ENCODE data around the gene TSGA10IP. TPM values are rescaled to one million over a fixed set of nuclear protein-coding genes. Genes with fewer than 3 reads are reported as not detected.

TSGA10IP gene
- total and polyA plus RNA-seq, 9 donors: 0.09 to 0.19 (median 0.09) TPM; not detected in 4

DNA sequence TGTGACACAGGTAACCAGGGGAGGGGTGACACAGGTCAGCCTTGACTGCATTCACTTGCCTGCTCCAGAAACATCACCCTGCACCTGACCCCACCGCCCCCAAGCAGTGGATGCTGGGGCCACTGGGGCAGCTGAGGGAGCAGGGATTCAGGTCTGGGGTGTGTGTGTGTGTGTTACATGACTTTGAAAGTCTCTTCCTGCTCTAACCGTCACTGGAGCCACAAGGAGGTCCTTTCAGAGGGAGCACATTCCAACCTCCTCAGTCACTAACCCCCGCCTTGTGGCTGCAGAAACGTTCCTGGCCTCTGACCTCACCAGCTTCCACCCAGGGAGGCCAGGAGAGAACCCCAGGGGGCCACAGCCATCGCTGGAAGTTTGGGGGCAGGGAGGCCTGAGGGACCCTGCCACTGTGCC is 42.2 kb upstream of the TSGA10IP start:
- WGBS (ENCODE audit: insufficient coverage): 0% methylated on average over 1 of the region's 5 CpGs
- peaks cover 14% of the 10 kb centered on the region for H3K4me1 ChIP-seq (ENCODE audit: control insufficient read depth, insufficient read depth, low read length)
- H3K27me3 ChIP-seq (ENCODE audit: control insufficient read depth, insufficient read depth, low read length): peaks cover 77% of the 10 kb centered on the region
- no peak overlapping the region for H3K4me3 ChIP-seq (ENCODE audit: low read length)
- H3K27ac ChIP-seq (ENCODE audit: low read length): no peak overlapping the region
- H3K9me3 ChIP-seq (replicated peaks; ENCODE audit: control insufficient read depth, low read depth, low read length): no peaks in the 10 kb centered on the region
- H3K36me3 ChIP-seq (ENCODE audit: control insufficient read depth, insufficient read depth, low read length): no peaks in the 10 kb centered on the region
- no peak for DNase-seq

DNA sequence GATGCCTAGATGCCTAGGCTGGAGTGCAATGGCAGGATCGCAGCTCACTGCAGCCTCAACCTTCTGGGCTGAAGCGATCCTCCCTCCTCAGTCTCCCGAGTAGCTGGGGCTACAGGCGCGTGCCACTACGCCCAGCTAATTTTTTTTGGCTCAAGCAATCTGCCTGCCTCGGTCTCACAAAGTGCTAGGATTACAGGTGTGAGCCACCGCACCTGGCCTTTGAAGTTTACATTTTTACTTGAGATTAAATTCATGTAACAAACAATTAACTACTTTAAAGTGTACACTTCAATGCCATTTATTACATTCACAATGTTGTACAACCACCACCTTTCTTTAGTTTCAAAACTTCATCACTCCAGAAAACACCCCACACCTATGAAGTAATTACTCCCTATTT is 41.6 kb upstream of the TSGA10IP start:
- Histone ChIP-seq H3K36me3 (ENCODE audit: control insufficient read depth, insufficient read depth, low read length) (no peaks in the 10 kb centered on the region), H3K4me1 (ENCODE audit: control insufficient read depth, insufficient read depth, low read length) (peaks cover 14% of the 10 kb centered on the region), H3K27me3 (ENCODE audit: control insufficient read depth, insufficient read depth, low read length) (peaks cover 71% of the 10 kb centered on the region), H3K4me3 (ENCODE audit: low read length) (no peak overlapping the region), H3K27ac (ENCODE audit: low read length) (no peak overlapping the region), H3K9me3 (replicated peaks; ENCODE audit: control insufficient read depth, low read depth, low read length) (no peaks in the 10 kb centered on the region)
- DNase-seq: no peak
- 60% methylated on average over 6 of the region's 8 CpGs for WGBS (ENCODE audit: insufficient coverage)

- H3K27ac ChIP-seq (ENCODE audit: low read length): no peak overlapping the region
- peaks cover 58% of the 10 kb centered on the region for H3K27me3 ChIP-seq (ENCODE audit: control insufficient read depth, insufficient read depth, low read length)
- 87% methylated on average over 5 of the region's 5 CpGs for WGBS (ENCODE audit: insufficient coverage)
- no peak for DNase-seq
- H3K9me3 ChIP-seq (replicated peaks; ENCODE audit: control insufficient read depth, low read depth, low read length): no peaks in the 10 kb centered on the region
- no peaks in the 10 kb centered on the region for H3K36me3 ChIP-seq (ENCODE audit: control insufficient read depth, insufficient read depth, low read length)
- no peak overlapping the region for H3K4me3 ChIP-seq (ENCODE audit: low read length)
- H3K4me1 ChIP-seq (ENCODE audit: control insufficient read depth, insufficient read depth, low read length): peaks cover 4% of the 10 kb centered on the region
These were observed 38.7 kb upstream of the TSGA10IP start for GRCh38 chr11:65906602-65907001.

DNA sequence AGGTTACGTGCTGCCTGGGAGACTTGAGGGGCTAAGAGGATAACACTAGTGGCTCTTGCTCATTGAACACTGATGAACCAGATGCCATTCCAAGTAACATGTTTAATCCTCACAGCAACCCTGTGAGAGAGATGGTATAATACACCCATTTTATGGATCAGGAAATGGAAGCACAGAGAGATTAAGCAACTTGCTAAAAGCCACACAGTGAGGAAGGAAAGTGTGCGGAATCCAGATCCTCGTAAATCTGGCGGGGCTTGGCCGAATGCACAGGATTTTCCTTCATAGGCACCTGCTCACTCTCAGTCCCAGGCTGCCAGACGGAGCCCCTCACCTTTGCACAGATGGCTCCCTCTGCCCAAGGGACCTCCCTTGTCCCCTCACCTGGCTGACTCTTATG is 37.4 kb upstream of the TSGA10IP start:
- Histone ChIP-seq H3K4me3 (ENCODE audit: low read length) (no peak overlapping the region), H3K36me3 (ENCODE audit: control insufficient read depth, insufficient read depth, low read length) (no peaks in the 10 kb centered on the region), H3K27ac (ENCODE audit: low read length) (no peak overlapping the region), H3K9me3 (replicated peaks; ENCODE audit: control insufficient read depth, low read depth, low read length) (no peaks in the 10 kb centered on the region), H3K4me1 (ENCODE audit: control insufficient read depth, insufficient read depth, low read length) (peaks cover 14% of the 10 kb centered on the region), H3K27me3 (ENCODE audit: control insufficient read depth, insufficient read depth, low read length) (peaks cover 51% of the 10 kb centered on the region)
- DNase-seq: no peak
- 65% methylated on average over 5 of the region's 6 CpGs for WGBS (ENCODE audit: insufficient coverage)

DNA sequence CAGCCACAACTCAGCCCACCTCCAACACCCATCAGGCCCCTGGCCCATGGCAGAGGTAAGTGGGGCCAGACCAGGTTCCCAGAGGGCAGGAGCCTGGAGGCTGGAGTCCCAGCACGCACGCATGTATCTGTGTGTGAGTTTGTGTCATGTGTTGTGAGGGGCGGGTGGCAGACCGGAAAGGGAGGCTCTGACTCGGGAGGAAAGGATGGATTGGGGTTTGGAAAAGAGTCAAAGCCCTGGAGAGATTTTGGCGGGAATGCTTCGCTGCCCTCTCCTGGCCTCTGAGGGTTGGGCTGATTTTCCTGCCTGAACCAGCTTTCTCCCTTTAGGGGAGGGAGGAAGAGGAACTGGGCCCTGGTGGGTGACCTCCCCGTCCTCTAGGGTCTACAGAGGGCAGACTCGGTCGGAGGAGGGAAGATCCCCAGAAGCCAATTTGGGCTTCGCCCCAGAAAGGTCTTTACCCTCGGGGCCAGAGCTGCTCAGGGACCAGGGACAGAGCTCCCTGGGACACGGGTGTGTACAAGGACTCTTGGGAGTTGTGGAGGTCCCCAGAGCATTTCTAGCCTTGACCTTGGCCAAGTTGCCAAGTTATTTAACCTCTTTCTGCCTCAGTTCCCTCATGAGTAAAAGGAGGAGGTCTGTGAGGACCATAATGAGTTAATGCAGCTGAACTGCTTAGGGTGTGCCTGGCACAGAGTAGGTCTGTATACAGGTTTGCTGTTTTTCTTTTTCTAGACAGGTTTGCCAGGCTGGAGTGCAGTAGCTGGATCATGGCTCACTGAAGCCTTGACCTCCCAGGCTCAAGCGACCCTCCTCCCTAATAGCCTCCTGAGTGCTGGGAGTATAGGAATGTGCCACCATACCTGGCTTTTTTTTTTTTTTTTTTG is 33.4 kb upstream of the TSGA10IP start:
- Histone ChIP-seq H3K27ac (ENCODE audit: low read length) (no peak overlapping the region), H3K36me3 (ENCODE audit: control insufficient read depth, insufficient read depth, low read length) (peaks cover 3% of the 10 kb centered on the region), H3K9me3 (replicated peaks; ENCODE audit: control insufficient read depth, low read depth, low read length) (no peaks in the 10 kb centered on the region), H3K4me3 (ENCODE audit: low read length) (no peak overlapping the region), H3K4me1 (ENCODE audit: control insufficient read depth, insufficient read depth, low read length) (peaks cover 35% of the 10 kb centered on the region), H3K27me3 (ENCODE audit: control insufficient read depth, insufficient read depth, low read length) (peaks cover 28% of the 10 kb centered on the region)
- WGBS (ENCODE audit: insufficient coverage): 7% methylated on average over 7 of the region's 14 CpGs
- DNase-seq: peak; percentile 78

GRCh38 chr11:65912845-65913244 is 32.4 kb upstream of the TSGA10IP start:
- no peaks in the 10 kb centered on the region for H3K9me3 ChIP-seq (replicated peaks; ENCODE audit: control insufficient read depth, low read depth, low read length)
- H3K4me3 ChIP-seq (ENCODE audit: low read length): no peak overlapping the region
- peaks cover 44% of the 10 kb centered on the region for H3K4me1 ChIP-seq (ENCODE audit: control insufficient read depth, insufficient read depth, low read length)
- peaks cover 22% of the 10 kb centered on the region for H3K27me3 ChIP-seq (ENCODE audit: control insufficient read depth, insufficient read depth, low read length)
- peaks cover 12% of the 10 kb centered on the region for H3K36me3 ChIP-seq (ENCODE audit: control insufficient read depth, insufficient read depth, low read length)
- WGBS (ENCODE audit: insufficient coverage): 63% methylated on average over 3 of the region's 4 CpGs
- peak; percentile 18 for DNase-seq
- H3K27ac ChIP-seq (ENCODE audit: low read length): no peak overlapping the region

DNA sequence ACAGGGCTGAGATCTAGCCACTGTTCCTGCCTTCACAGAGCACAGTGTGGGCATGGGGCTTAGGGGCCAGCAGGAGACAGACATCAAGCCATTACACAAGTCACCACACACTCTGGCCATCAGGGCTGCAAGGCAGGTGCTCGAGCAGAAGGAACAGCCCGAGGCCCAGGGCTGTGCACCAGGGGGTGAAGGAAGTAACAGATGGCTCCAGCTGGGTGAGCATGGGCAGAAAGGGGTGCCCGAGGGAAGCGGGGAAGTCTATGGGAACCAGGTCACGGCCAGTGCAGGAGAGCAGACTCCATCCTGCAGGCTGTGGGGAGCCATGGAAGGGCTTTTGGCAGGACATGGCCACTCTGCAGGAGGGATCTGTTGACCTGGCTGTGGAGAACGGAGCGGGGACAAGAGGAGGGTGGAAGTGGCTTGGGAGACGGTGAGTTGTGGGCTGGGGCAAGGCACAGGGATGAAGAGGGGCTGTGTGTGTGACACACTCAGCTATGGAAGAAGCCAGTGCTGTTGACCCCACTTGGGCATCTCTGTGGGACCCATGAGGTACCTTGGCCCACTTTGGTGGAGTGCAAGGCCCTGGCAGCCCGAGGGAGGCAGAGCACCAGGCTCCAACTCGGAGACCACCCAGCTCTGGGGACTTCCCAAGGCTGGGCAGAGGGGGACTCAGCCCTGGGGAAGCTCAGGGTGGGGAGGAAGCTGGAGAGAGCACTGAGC is 30.0 kb upstream of the TSGA10IP start:
- no peak overlapping the region for H3K4me3 ChIP-seq (ENCODE audit: low read length)
- 63% methylated on average over 9 of the region's 10 CpGs for WGBS (ENCODE audit: insufficient coverage)
- no peak overlapping the region for H3K27ac ChIP-seq (ENCODE audit: low read length)
- peaks cover 14% of the 10 kb centered on the region for H3K36me3 ChIP-seq (ENCODE audit: control insufficient read depth, insufficient read depth, low read length)
- peaks cover 54% of the 10 kb centered on the region for H3K4me1 ChIP-seq (ENCODE audit: control insufficient read depth, insufficient read depth, low read length)
- DNase-seq: no peak
- no peaks in the 10 kb centered on the region for H3K9me3 ChIP-seq (replicated peaks; ENCODE audit: control insufficient read depth, low read depth, low read length)
- H3K27me3 ChIP-seq (ENCODE audit: control insufficient read depth, insufficient read depth, low read length): peaks cover 7% of the 10 kb centered on the region

DNA sequence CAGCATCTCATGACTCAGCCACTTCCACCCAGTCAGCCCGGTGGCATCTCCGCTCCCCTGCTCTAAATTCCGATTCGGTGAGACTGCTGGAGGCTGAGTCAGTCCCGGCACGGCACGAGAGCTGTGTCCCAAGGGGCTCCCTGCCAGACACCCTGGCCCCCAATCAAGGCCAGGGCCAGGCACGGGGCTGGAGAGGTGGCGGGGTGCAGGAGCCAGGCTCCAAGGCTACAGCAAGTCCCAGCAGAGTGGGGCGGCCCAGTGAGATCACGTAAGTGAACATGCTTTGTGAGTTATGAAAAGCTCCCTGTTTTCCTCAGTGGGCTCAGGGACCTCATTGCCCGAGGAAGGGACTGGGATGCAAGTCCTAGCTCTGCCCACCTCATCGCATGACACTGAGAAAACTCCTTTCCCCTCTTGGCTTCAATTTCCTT is 29.4 kb upstream of the TSGA10IP start:
- Histone ChIP-seq H3K36me3 (ENCODE audit: control insufficient read depth, insufficient read depth, low read length) (peaks cover 18% of the 10 kb centered on the region), H3K27me3 (ENCODE audit: control insufficient read depth, insufficient read depth, low read length) (peaks cover 4% of the 10 kb centered on the region), H3K4me1 (ENCODE audit: control insufficient read depth, insufficient read depth, low read length) (peaks cover 59% of the 10 kb centered on the region), H3K27ac (ENCODE audit: low read length) (peak overlapping the region; percentile 21), H3K4me3 (ENCODE audit: low read length) (no peak overlapping the region), H3K9me3 (replicated peaks; ENCODE audit: control insufficient read depth, low read depth, low read length) (no peaks in the 10 kb centered on the region)
- WGBS (ENCODE audit: insufficient coverage): 47% methylated on average over 7 of the region's 13 CpGs
- peak; percentile 42 for DNase-seq

DNA sequence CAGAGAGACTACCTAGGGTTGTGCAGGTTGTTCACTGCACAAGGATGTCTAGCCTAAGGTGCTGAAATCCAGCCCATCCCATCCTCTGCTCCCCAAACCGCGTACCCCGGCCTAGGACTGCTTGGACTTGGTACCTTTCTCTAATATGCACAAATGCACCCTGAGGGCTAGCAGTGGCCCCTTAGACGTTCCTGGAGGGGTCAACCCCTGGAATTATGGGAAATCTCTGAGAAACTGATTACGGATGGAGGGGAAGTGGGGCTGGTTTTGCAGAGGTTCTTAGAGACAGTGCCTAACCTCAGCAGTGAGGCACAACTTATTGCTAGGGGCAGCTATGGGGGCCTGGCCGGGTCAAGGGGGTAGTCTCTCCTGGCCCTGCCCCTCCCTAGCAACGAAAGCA is 28.9 kb upstream of the TSGA10IP start:
- H3K36me3 ChIP-seq (ENCODE audit: control insufficient read depth, insufficient read depth, low read length): peaks cover 21% of the 10 kb centered on the region
- H3K4me1 ChIP-seq (ENCODE audit: control insufficient read depth, insufficient read depth, low read length): peaks cover 60% of the 10 kb centered on the region
- no peak for DNase-seq
- H3K27me3 ChIP-seq (ENCODE audit: control insufficient read depth, insufficient read depth, low read length): peaks cover 4% of the 10 kb centered on the region
- H3K4me3 ChIP-seq (ENCODE audit: low read length): no peak overlapping the region
- H3K9me3 ChIP-seq (replicated peaks; ENCODE audit: control insufficient read depth, low read depth, low read length): no peaks in the 10 kb centered on the region
- WGBS (ENCODE audit: insufficient coverage): 40% methylated on average over 2 of the region's 7 CpGs
- no peak overlapping the region for H3K27ac ChIP-seq (ENCODE audit: low read length)

DNA sequence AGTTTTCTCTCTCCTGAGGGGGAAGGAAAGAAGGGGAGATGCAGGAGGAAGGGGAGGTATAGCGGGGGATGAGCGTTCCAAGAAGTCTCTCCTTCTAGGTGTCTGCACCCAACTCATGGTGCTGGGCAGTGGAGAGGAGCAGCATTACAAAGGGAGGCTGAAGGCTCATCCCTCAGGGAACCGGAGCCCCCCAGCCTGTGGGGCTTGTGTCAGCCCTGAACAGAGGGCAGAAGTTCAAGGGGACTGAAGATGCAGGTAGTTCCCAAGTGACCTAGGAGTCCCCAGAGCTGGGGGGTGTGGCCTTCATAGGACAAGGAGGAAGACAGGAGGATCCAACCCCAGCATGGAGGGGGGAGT is 28.2 kb upstream of the TSGA10IP start:
- Histone ChIP-seq H3K27me3 (ENCODE audit: control insufficient read depth, insufficient read depth, low read length) (no peaks in the 10 kb centered on the region), H3K36me3 (ENCODE audit: control insufficient read depth, insufficient read depth, low read length) (peaks cover 24% of the 10 kb centered on the region), H3K4me3 (ENCODE audit: low read length) (no peak overlapping the region), H3K27ac (ENCODE audit: low read length) (no peak overlapping the region), H3K4me1 (ENCODE audit: control insufficient read depth, insufficient read depth, low read length) (peaks cover 53% of the 10 kb centered on the region), H3K9me3 (replicated peaks; ENCODE audit: control insufficient read depth, low read depth, low read length) (no peaks in the 10 kb centered on the region)
- WGBS (ENCODE audit: insufficient coverage): 83% methylated on average over 3 of the region's 3 CpGs
- DNase-seq: peak; percentile 25
